Colonic mucosa (tissue), 4 donors: Measurements from ENCODE around the gene HMGN3. TPM values are rescaled to one million over a fixed set of nuclear protein-coding genes. Genes with fewer than 3 reads are reported as not detected.

Source experiments
- DNase-seq: peaks from one replicate; pipeline ENCODE4 v3.0.0-alpha.2; 2020
- H3K27ac ChIP-seq: fragments of 200-600 bp; one replicate; pipeline ENCODE4 v1.8.0; 2021
- H3K27me3 ChIP-seq: fragments of 200-600 bp; one replicate; pipeline ENCODE4 v1.8.0; 2021
- H3K36me3 ChIP-seq: fragments of 200-600 bp; one replicate; pipeline ENCODE4 v1.8.0; 2021
- H3K4me1 ChIP-seq: fragments of 200-600 bp; one replicate; pipeline ENCODE4 v1.8.0; 2021; ENCODE audit warnings: mild to moderate bottlenecking
- H3K4me3 ChIP-seq: fragments of 200-600 bp; one replicate; pipeline ENCODE4 v1.8.0; 2021
- H3K9ac ChIP-seq, 2 donors: one replicate each; pipeline ENCODE4 v1.7.0; 2013; ENCODE audit warnings: control low read depth in 2 of 2, low read depth in 2 of 2, low read length in 2 of 2
- H3K9me3 ChIP-seq: fragments of 200-600 bp; one replicate; pipeline ENCODE4 v1.8.0; 2021
- intact Hi-C: fragments of 100-400 bp; cut with DNase I; formaldehyde crosslinking; loops from one replicate; pipeline ENCODE4 v1.14.1; 2022
- total RNA-seq, 2 donors: library from RNA; stranded (reverse); fragmentation: NEBNext Ultra II Directional in 1 of 2; extraction: Animal tissue kit (Norgen Biotek cat#: 25700) in 1 of 2; gene quantifications; one replicate each; pipeline ENCODE4 v1.2.1, GENCODE V29; 2021
- TF ChIP-seq, protein P1 (sequence below): fragments of 200-600 bp; IDR thresholded peaks from one replicate; pipeline ENCODE4 v1.8.0; 2022; ENCODE audit warnings: antibody characterized with exemption, mild to moderate bottlenecking
- donor health status: healthy.
- donor health status: DM: no; HTN: no; CAD: no.
- donor health status: DM: no; HTN: no; CAD: no.

HMGN3 gene
- total RNA-seq, 2 donors from 2014 or later: 30.3 to 31.0 TPM

DNA sequence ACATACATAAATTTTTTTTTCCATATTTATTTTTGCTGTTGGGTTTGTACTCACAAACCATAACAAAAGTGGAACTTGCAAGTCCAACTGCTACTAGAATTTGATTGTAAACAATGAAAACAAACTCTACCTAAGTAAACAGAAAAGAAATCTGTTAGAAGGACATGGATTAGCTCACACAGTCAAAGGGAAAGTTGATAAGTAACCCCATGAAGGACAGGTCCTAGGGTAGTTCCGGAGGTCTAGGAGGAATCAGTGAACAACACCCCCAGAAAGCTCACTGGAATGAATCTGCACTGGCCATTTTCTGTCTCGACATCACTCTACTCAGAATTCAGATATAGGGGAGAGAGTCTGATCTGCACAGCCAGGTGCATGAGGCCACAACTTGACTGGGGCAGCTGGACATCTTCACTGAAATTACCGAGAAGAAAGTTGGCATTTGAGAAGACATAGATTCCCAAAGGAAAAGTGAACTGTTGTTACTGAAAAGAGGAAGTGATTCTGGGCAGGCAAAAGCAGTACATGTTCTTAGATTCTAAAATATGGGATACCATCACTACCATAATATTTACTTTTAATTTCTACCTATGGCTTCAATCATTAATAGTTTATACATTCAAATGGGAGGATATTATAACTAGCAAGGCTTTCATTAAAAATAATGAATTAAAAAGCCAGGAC lies 76.4 kb downstream of the HMGN3 start:
- no peak overlapping the region for H3K4me3 ChIP-seq
- H3K9me3 ChIP-seq: no peaks in the 10 kb centered on the region
- no peak overlapping the region for H3K27ac ChIP-seq
- intact Hi-C loops: no loop called here
- no peaks in the 10 kb centered on the region for H3K36me3 ChIP-seq
- TF ChIP-seq, protein P1, sequence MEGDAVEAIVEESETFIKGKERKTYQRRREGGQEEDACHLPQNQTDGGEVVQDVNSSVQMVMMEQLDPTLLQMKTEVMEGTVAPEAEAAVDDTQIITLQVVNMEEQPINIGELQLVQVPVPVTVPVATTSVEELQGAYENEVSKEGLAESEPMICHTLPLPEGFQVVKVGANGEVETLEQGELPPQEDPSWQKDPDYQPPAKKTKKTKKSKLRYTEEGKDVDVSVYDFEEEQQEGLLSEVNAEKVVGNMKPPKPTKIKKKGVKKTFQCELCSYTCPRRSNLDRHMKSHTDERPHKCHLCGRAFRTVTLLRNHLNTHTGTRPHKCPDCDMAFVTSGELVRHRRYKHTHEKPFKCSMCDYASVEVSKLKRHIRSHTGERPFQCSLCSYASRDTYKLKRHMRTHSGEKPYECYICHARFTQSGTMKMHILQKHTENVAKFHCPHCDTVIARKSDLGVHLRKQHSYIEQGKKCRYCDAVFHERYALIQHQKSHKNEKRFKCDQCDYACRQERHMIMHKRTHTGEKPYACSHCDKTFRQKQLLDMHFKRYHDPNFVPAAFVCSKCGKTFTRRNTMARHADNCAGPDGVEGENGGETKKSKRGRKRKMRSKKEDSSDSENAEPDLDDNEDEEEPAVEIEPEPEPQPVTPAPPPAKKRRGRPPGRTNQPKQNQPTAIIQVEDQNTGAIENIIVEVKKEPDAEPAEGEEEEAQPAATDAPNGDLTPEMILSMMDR: no peak
- no peak overlapping the region for H3K9ac ChIP-seq
- DNase-seq: no peak
- no peaks in the 10 kb centered on the region for H3K4me1 ChIP-seq
- H3K27me3 ChIP-seq: no peaks in the 10 kb centered on the region

DNA sequence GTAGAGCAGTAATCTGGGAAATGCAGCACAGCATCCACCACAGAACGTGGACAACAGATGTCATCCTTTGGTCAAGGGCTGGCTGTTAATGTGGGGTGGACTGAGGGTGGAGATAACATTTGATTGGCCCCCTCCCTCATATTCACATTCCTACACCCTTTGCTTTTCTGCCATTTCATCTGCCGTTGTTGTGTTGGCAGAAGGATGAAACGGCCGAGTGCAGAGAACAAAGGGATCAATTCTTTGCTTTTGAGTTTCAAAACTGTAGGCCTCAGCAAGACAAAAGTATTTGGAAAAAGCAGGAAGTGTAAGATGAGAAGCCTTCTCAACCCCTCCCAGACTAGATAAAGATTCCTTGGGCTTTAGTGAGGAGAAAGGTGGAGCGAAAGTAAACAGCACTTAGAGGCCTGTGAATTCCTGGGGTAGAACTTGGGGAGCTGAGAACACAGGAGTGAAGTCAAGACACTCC lies 82.2 kb downstream of the HMGN3 start:
- TF ChIP-seq, protein P1: no peak
- H3K27me3 ChIP-seq: no peaks in the 10 kb centered on the region
- intact Hi-C loops: no loop called here
- no peak overlapping the region for H3K4me3 ChIP-seq
- DNase-seq: no peak
- H3K4me1 ChIP-seq: no peaks in the 10 kb centered on the region
- H3K9ac ChIP-seq: no peak overlapping the region
- H3K27ac ChIP-seq: no peak overlapping the region
- no peaks in the 10 kb centered on the region for H3K9me3 ChIP-seq
- no peaks in the 10 kb centered on the region for H3K36me3 ChIP-seq

Other genes starting within 250 kb of the HMGN3 start
- 10 to 100 TPM; 19.3 to 20.5 TPM for gene PHIP, start 156.4 kb downstream of the HMGN3 start, total RNA-seq